VCaP (cell line): Measurements from ENCODE around the gene MEF2D.

Experiments used
- H3K27ac ChIP-seq: fragments of 450-650 bp; 2 replicates; pipeline ENCODE4 v1.5.1; 2017
- CTCF ChIP-seq: fragments of 450-650 bp; conservative IDR thresholded peaks from 2 replicates; pipeline ENCODE4 v1.5.1; 2017; ENCODE audit warnings: mild to moderate bottlenecking, moderate library complexity

MEF2D gene

DNA sequence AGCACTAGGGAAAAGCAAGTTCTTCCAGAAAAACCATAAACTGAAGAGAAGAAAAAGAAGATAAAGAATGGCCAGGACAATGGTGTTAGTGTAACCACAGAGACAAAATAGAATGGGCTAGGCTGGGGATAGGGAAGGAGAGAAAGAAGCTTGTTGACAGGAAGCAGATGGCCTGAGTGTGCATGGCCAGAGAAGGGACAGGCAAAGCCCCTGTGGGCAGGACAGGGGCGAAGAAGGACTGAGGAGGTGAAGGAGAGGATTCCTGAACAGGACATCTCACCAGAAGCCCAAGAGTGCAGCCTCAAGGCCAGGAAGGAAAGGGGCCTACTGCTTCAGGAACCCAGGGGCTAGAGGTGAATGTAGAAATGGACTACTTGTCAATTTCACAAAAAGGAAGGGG lies 42.5 kb upstream of the MEF2D start:
- TF ChIP-seq CTCF, result no peak

DNA sequence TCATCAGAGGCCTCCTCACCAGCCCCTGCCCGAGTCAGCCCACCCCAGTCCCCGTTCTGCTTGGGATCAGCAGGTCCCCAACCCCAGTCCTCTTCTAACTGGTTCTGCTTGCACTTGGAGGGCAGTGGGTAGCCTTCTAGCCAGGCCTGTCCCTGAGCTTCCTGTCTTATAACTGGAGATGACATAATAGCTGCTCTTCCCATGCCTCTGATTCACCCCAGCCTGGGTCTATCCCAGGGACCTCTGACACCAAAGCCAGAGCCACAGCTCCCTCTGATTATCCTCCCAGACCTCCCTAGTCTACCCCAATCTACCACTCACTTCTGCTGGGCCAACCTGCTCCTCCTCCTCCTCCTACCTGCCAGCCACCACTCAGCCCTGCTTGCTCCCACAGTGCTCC lies 40.4 kb upstream of the MEF2D start:
- TF ChIP-seq CTCF, result no peak
- H3K27ac ChIP-seq, result no peak overlapping the region

More for the DNA sequence above, 42.5 kb upstream of the MEF2D start:
- H3K27ac ChIP-seq, result no peak overlapping the region

- no peak overlapping the region for H3K27ac ChIP-seq
- TF ChIP-seq CTCF, result no peak
Observed at GRCh38 chr1:156539818-156540355, 39.3 kb upstream of the MEF2D start.

DNA sequence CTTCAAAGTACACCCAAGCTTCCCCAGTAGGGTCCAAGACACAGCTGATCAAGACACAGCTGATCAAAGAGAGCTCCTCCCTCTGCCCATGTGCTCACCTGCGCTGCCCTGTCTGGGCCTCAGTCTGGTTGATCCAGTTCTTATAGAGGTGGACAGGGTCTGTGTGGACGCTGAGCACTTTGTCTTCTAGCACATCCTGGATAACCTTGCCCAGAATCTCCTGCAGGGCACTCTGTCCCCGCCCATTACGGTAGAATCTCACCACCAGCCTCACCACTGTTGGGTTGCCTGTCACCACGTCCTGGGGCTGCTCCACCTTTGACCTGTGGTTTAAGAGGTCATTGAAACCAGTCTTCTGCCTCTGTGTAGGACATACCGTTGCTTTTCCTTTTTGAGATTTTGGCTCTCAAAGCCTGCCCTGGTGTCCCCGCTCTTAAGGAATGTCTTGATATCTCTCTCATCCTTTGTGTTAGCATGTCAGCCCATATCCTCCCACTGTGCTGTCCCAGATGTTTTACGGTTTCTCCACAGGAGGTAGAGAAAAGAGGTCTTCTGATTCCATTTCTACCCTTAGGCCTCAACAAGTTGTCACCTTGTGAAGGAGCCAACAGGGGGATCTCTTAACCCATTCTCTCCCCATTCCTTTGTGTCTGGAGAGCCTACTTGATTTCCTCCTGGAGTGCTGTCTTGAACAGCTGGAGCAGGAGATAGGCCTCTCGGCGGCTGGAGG lies 38.3 kb upstream of the MEF2D start:
- no peak overlapping the region for H3K27ac ChIP-seq
- no peak for TF ChIP-seq CTCF

DNA sequence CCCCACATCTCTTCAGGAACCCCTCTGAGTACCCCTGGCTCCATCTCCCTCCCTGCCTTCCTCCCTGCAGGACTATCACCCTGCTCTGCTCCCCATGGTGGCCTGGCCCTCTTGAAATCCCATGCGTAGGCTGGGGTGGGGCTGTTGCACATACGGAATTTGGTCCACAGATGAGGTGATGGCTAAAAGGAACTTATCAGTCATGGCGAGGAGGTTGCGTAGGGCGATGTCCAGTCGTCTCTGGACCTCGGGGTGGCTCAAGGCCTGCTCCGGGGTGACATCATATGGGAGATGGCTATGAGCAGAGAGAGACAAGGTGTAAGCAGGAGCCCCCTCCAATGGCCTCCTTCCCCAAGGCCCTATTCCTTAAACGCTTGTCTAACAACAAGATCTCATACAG lies 36.5 kb upstream of the MEF2D start:
- TF ChIP-seq CTCF, result no peak

DNA sequence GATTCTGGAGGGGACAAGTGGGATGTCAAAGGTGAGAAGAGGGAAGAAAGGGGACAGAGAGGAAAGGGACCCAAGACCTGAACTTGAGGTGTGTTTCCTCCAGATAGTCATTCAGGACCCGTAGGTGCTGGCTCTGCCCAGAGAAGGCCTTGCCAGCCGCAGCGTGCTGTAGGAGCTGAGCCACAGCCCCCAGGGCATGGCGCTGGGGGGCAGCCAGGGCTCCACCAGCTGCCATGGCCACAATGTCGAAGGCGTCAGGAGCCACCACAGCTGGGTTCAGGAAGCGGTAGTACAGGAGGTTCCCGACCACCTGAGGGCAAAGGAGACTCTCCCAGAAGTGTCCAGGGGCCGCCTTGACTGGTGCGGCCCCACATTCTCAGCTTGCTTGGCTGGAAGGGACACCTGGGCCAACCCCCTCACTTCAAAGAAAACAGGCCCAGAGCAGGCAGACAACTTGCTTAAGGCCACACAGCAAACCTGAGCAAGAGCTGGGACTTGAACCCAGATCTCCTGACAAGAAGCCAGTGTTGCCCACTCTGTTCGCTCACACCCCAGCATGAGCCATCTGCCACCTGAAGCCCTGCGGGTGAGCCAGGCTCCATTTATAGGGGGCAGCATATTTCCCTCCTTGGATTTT lies 34.0 kb upstream of the MEF2D start:
- TF ChIP-seq CTCF, result no peak
- no peak overlapping the region for H3K27ac ChIP-seq

More for the DNA sequence above, 36.5 kb upstream of the MEF2D start:
- H3K27ac ChIP-seq, result no peak overlapping the region

- no peak for TF ChIP-seq CTCF
- H3K27ac ChIP-seq, result no peak overlapping the region
Observed at GRCh38 chr1:156533568-156534220, 33.1 kb upstream of the MEF2D start.
